Fibroblast of the aortic adventitia (primary cell): Measurements from ENCODE around the gene INAFM2. TPM values are rescaled to one million over a fixed set of nuclear protein-coding genes. Genes with fewer than 3 reads are reported as not detected.

ENCODE experiments used
- DNase-seq: peaks from one replicate; pipeline ENCODE4 v3.0.0-alpha.2; 2010; ENCODE audit warnings: low read depth
- H3K4me3 ChIP-seq: 2 replicates; pipeline ENCODE4 v1.5.1; 2011; ENCODE audit warnings: low read depth, mild to moderate bottlenecking, control low read depth, low read length, moderate library complexity
- total RNA-seq: library from RNA; depleted of rRNA; stranded (reverse); fragments of >200 nt; gene quantifications from 2 replicates; pipeline ENCODE4 v1.2.3, GENCODE V29; 2012; ENCODE audit warnings: low replicate concordance
- TF ChIP-seq, protein P1 (sequence below): IDR thresholded peaks from 2 replicates; pipeline ENCODE4 v1.5.1; 2011; ENCODE audit warnings: mild to moderate bottlenecking, low read length, control low read depth, inconsistent platforms; ENCODE audit not compliant: insufficient read depth

The INAFM2 gene
- total RNA-seq, 1 donor: 8.9 TPM

DNA sequence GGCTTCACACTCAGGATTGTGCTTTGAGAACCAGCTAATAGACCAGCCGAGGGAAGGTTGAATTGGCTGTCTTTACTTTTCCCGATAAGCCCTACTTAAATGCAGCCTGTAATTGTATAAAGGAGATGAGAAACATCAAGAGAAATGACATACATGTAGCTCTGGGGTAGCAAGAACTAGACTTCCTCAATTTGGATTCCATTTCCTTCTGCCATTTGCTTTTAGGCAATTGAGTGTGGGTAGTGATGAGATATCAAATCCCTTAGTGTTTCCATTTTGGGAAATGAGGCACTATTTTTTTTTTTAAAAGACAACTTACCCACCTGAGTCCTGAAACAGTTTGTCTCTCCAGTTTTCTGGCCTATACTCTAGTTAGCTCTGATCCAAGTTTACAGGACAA, 2.2 kb downstream of the INAFM2 start:
- TF ChIP-seq, protein P1, sequence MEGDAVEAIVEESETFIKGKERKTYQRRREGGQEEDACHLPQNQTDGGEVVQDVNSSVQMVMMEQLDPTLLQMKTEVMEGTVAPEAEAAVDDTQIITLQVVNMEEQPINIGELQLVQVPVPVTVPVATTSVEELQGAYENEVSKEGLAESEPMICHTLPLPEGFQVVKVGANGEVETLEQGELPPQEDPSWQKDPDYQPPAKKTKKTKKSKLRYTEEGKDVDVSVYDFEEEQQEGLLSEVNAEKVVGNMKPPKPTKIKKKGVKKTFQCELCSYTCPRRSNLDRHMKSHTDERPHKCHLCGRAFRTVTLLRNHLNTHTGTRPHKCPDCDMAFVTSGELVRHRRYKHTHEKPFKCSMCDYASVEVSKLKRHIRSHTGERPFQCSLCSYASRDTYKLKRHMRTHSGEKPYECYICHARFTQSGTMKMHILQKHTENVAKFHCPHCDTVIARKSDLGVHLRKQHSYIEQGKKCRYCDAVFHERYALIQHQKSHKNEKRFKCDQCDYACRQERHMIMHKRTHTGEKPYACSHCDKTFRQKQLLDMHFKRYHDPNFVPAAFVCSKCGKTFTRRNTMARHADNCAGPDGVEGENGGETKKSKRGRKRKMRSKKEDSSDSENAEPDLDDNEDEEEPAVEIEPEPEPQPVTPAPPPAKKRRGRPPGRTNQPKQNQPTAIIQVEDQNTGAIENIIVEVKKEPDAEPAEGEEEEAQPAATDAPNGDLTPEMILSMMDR: no peak
- no peak for DNase-seq
- no peak overlapping the region for H3K4me3 ChIP-seq

DNA sequence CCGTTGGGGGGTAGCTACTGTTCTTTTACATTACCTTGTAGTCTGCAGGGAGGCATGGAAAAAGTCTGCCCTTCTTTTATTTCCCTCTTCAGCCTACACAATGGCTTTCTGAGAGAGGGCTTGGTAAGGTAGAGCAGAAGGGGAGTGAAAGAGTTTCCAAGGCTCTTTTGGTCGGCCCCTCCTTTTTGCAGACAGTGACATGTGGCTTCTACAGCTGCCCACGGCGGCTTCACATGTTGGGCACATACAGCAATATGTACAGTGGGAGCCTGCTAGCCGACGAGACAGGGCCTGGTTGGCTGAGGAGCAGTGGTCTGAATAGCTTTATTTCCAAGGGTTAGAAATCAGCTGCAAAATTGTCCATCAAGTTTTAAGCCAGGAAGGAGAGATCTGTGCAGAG, 4.0 kb downstream of the INAFM2 start:
- TF ChIP-seq, protein P1: no peak

DNA sequence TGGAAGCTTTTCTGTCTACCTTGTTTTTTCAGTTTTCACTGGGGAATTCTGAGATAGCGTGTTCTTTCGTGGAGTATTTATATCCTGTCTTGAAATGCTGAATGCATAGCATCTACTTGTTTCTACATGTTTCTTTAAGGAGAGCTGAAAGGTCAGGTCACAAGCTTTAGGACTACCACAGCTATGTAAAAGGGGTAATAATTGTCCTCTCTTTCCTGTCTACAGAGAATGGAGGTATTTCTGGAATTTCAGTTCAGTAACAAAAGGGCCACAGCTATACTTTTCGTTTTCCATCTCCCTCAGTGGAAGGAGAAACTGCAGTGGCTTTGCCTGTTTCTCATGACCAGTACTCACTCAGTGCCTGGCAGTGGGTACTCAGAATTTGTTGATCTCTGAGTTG, 4.7 kb downstream of the INAFM2 start:
- H3K4me3 ChIP-seq: no peak overlapping the region
- TF ChIP-seq, protein P1: no peak
- peak; percentile 34 for DNase-seq

More for the DNA sequence above, 4.0 kb downstream of the INAFM2 start:
- no peak overlapping the region for H3K4me3 ChIP-seq
- DNase-seq: no peak

DNA sequence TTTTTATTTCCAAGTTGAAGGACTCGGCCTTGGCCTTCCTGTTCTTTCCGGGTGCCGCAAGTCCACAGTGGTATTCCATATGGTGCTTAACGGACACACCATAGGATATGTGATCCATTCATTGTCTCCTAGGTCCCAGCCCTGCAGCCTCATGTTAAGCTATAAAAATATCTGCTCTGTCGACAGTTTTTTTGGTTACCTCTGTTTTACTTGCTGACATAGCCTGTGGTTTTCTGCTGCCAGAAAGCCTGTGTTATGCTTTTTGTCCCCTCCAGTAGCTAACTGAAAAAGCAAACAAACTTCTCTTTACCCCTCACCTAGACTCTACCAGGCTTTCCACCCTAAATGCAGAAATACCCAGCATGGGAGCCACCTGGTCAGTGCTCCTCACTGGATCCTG, 5.3 kb downstream of the INAFM2 start:
- TF ChIP-seq, protein P1: no peak
- no peak overlapping the region for H3K4me3 ChIP-seq
- no peak for DNase-seq

DNA sequence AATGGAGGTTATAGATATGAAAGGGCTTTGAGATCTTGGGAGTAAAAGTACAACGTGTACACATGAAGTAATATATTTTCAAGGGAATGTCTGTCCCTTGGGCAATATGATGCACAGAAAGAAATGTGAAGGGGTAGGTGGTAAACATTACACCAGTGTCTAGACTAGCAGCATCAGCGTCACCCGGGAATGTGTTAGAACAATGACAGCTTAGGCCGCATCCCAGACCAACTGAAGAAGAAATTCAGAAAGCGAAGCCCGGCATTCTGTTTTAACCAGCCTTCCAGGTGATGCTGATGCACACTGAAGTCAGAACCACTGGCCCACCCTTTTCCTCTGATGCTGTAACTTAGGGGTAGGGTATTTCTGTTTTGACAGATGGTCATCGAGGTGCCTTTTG, 6.3 kb downstream of the INAFM2 start:
- no peak for DNase-seq
- H3K4me3 ChIP-seq: no peak overlapping the region
- TF ChIP-seq, protein P1: no peak

DNA sequence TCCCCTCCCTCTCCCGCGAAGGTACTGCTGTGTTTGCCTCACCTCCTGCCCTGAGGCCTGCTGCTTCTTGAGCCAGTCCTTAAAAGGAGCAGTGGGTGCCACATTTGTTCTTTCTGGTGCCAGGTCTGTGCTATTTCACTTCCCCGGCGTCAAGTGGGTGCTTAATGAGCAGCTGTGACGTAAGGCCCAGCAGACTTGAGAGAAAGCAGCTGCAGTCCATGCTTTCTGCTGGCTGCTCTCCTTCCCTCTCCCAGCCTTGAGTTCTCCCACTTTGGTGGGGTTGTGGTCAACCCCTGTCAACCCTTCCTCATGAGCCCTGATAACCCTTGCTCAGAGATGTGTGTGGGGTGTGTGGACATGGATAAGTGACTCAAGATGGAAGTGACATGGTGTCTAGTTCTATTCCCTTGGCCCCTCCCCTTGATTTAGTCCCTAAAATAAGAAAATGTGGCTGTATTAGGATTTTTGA, 6.9 kb downstream of the INAFM2 start:
- TF ChIP-seq, protein P1: no peak
- H3K4me3 ChIP-seq: no peak overlapping the region
- peak; percentile 45 for DNase-seq

DNA sequence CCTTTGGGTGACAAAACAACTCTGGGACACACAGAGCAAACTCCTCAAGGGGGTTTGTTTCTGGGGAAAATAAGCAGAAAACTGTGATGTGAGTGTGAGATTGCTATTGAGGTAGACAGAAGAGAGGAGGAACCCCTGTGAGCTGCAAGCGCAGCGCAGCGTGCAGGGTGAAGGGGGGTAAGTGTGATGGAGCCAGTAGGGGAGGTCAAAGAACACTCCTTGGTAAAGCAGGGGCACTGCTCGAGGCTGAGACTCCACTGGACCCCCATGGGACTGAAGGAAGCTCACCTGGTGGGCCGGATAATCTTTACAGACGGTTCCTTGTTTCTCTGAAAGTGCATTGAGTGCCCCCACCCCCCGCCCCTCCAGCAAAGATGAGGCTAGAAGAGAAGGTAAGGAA, 7.5 kb downstream of the INAFM2 start:
- TF ChIP-seq, protein P1: no peak
- H3K4me3 ChIP-seq: no peak overlapping the region
- no peak for DNase-seq
